Thyroid gland (tissue), 4 donors: ENCODE results near the gene AFM.
"Not testable (repeated sequence)": the region's sequence is repeated elsewhere in the genome, so short reads cannot be mapped to it uniquely, and the experiment has no call there.

Source experiments
- CTCF ChIP-seq, 6 experiments: fragments of 200-600 bp in 3 of 6; fragments of 450-650 bp in 3 of 6; sonication (generic) in 3 of 6; IDR thresholded peaks; one replicate each; pipeline ENCODE4 v1.5.1; 2016 to 2019; ENCODE audit warnings: antibody characterized with exemption in 6 of 6, mild to moderate bottlenecking in 2 of 6, inconsistent platforms in 1 of 6, moderate library complexity in 1 of 6
- POLR2A ChIP-seq, 2 donors: fragments of 450-650 bp; IDR thresholded peaks; one replicate each; pipeline ENCODE4 v1.6.1; 2017; ENCODE audit warnings: antibody characterized with exemption in 2 of 2, mild to moderate bottlenecking in 2 of 2, moderate library complexity in 1 of 2

- TF ChIP-seq CTCF, POLR2A (IDR thresholded peaks at IDR 0.05): not testable (repeated sequence)
These were observed 69.3 kb downstream of the AFM start for GRCh38 chr4:73550865-73551264.
